C4-2B (cell line): Measurements from ENCODE around the gene ZFYVE28.

ENCODE experiments used
- H3K27ac ChIP-seq: fragments of 450-650 bp; 2 replicates; pipeline ENCODE4 v1.5.1; 2017
- ZFX ChIP-seq: fragments of 450-650 bp; IDR thresholded peaks from 2 replicates; pipeline ENCODE4 v1.6.1; 2017
- TF ChIP-seq, protein P1 (sequence below): fragments of 450-650 bp; conservative IDR thresholded peaks from 2 replicates; pipeline ENCODE4 v1.5.1; 2017; ENCODE audit warnings: mild to moderate bottlenecking

Gene ZFYVE28

DNA sequence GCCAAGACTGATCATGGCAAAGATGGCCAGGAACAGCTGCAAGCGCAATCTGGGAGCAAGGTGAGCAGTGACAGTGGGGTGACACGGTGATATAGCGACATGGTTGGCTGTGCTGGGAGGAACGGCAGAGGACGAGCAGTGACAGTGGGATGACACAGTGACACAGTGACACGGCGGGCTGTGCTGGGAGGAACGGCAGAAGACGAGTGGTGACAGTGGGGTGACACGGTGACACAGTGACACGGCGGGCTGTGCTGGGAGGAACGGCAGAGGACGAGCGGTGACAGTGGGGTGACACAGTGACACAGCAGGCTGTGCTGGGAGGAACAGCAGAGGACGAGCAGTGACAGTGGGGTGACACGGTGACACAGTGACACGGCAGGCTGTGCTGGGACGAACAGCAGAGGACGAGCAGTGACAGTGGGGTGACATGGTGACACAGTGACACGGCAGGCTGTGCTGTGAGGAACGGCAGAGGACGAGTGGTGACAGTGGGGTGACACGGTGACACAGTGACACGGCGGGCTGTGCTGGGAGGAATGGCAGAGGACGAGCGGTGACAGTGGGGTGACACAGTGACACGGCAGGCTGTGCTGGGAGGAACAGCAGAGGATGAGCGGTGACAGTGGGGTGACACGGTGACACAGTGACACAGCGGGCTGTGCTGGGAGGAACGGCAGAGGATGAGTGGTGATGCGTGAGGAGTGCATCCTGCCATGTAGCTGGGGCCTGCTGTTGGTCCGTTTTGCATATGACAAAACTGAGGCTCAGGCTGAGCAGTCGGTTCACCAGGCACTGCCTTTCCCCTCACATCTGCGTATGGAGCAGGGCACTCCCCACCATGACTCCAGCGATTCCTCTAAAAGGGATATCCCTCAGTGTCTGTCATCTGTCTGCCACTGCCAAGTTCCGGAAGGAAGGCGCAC is 120.6 kb downstream of the ZFYVE28 start:
- TF ChIP-seq, protein P1, sequence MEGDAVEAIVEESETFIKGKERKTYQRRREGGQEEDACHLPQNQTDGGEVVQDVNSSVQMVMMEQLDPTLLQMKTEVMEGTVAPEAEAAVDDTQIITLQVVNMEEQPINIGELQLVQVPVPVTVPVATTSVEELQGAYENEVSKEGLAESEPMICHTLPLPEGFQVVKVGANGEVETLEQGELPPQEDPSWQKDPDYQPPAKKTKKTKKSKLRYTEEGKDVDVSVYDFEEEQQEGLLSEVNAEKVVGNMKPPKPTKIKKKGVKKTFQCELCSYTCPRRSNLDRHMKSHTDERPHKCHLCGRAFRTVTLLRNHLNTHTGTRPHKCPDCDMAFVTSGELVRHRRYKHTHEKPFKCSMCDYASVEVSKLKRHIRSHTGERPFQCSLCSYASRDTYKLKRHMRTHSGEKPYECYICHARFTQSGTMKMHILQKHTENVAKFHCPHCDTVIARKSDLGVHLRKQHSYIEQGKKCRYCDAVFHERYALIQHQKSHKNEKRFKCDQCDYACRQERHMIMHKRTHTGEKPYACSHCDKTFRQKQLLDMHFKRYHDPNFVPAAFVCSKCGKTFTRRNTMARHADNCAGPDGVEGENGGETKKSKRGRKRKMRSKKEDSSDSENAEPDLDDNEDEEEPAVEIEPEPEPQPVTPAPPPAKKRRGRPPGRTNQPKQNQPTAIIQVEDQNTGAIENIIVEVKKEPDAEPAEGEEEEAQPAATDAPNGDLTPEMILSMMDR, result no peak
- TF ChIP-seq ZFX, result no peak
- H3K27ac ChIP-seq, result no peak overlapping the region

DNA sequence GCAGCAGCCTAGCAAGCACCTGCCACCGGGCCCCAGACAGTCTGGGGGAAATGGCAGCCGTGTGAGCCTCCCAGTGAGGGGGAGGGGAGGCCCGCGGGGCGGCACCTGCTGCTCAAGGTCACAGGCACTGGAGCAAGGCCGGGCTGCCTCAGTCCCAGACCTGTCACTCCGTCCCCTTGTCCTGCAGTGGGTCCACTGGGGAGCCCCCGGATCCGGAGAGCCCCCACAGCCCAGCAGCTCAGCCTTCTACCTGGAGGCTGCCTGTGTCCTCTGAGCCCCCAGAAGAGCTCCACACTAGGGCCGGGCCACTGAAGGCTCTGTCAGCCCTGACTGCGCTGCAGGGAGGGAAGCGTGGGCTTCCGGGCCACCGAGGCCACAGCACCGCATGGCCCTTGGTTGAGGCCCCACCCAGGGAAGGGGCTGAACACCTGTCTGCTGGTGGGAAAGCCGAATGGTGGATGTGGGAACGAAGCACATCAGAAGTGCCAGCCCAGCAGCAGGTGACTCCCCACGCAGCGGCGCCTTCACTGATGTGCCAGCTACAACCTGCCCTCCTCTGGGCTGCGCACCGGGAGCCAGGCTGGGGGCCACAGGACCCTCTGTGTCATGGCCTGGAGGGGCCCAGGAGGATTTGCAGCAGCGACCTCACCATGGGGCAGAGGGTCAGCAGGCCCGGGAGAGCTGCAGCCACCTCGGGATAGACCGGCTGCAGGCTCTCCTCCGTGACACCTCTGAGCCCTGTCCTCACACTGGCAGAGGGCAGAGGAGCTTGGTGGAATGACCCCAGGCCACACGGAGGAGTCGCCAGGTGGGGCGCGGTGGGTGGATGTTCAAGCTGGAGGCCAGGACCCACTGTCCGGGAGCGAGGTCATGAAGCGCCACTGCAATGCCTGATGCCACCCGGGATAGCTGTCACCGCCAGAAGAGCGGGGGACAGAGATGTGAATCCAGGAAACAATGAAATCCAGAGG is 121.5 kb downstream of the ZFYVE28 start:
- H3K27ac ChIP-seq, result no peak overlapping the region
- TF ChIP-seq ZFX, result no peak
- TF ChIP-seq, protein P1, result no peak

DNA sequence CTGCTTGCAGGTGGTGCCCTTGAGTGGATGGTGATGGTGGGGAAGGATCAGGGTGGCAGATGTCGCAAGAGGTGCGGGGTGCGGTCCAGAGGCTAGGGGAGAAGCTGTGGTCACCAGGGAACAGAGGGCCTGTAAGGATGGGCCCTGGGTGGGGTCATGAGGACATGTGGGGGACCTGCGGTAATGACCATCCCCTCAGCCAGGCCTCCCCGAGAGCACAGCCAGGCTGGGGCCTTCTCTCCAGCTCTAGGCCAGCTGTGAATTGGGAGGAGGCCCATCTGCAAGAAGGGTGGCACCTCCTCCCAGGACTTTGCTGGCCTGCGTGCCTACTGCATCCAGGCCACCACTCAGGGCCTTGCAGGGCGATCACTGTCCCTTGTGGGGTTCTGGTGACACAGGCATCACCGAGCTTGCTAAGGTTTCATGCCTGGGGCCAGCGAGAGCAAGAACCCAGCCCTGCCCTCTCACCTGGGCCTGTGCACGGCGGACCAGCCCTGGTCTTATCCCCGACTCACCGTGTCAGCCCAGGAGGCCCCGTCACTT is 122.5 kb downstream of the ZFYVE28 start:
- no peak overlapping the region for H3K27ac ChIP-seq
- no peak for TF ChIP-seq ZFX
- TF ChIP-seq, protein P1, result no peak

DNA sequence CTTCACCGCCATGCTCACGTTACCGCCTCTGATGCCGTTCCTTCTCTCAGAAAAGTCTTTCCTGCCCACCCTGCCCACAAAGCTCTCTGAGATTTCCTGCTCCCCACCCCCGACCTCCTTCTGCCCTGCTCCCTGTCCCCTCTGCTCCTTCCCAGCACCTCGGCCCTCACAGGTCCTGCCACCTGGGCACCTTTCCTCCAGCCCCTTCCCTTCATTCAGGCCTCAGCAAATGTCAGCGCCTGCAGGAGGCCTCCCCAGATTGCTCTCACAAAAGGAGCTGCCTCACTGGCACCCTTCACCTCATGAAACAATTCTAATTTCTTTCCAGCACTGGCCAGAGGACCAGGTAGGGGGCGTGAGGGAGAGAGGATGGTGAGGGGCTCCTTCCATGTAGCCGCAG is 122.9 kb downstream of the ZFYVE28 start:
- no peak overlapping the region for H3K27ac ChIP-seq
- no peak for TF ChIP-seq ZFX
- TF ChIP-seq, protein P1, result no peak

DNA sequence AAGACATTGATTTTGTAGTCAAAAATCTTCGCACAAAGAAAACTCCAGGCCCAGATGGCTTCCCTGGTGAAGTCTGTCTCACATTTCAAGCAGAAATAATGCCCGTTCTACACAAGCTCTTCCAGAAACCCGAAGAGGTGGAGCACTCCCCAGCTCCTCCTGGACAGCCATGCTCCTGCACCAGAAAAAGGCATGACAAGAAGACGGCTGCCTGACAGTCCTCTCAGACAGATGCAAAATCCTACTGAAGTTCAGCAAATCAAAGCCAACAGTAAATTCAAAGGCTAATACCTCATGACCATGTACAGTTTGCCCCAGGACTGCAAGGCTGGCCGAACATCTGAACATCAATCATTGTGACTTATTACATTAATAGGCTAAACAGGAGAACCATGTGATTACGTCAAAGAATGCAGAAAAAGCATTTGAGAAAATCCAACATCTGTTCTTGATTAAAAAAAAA is 125.8 kb downstream of the ZFYVE28 start:
- TF ChIP-seq, protein P1, result no peak
- no peak for TF ChIP-seq ZFX
- H3K27ac ChIP-seq, result no peak overlapping the region

DNA sequence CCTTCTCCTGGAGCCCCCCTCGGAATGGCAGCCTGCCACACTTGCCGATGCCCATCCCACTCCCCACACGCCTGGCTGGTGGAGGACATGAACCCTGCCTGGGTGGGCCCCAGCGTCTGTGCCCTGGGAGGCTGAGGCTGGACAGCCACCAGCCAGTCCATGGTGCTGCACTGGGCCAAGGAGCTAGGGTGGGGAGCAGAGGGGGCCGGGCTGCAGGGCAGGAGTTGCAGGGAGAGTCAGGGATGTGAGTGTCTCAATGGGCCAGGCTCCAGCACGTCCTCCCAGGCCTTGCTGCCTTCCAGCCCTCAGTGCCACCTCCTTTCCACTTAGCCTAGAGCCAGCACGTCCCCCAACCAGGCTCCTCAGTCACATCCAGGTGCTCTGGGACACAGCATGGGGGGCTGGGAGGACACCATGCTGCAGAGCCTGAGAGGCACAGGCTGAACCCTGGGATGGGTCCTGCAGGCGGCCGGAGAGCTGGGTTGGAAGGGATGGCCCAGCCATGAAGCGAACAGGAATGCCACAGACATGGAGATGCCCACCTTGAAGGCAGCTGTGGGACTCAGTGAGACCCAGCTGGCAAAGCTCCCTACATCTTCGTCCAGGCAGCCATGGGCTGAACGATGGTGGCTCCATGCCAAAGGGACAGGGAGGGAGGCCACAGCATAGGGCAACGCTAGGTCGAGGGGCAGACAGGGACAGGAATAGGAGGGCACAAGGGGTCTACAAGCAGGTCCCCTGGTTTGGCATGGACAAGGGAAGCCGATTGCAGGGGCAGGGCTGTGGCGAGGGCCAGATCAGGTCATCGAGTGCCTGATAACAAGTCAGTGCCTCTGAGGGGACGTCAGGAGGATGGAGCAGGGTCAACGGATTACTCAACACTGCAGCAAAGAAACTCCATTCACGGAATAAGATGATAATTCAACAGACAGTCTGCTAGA is 126.5 kb downstream of the ZFYVE28 start:
- no peak overlapping the region for H3K27ac ChIP-seq
- TF ChIP-seq, protein P1, result no peak
- no peak for TF ChIP-seq ZFX
